ENCODE data around the gene PPP6R2. TPM values are rescaled to one million over a fixed set of nuclear protein-coding genes. Genes with fewer than 3 reads are reported as not detected.

PPP6R2 gene
- total RNA-seq, 1 experiment from 2014 or later: 42.6 TPM

DNA sequence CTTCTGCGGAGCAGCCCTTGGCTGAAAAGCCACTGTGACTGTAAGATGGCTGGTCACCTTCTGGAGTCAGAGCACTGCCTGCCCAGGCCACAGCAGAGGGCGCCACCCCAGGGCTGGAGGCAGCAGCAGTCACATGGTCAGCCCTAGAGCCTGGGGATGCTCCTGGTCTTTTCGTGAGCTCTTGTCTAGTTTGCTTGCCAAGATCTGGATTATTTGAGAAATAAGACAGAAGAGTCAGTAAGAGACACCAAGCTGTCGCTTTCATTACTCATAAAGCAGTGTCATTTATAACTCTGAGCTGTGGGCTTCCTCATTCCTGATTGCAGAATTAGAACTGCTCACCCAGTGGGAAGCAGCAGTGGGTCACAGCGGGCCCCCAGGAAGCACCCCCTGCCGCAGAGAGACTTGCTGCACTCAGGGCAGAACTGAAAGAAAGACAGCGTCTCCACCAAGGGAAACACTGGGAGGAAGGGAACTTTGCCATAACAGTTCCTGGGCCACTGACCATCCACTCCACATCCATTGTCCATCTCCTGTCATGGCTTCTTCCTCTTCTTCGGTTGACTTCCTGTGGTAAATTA, 56.7 kb downstream of the PPP6R2 start:
- no peaks in the 10 kb centered on the region; the same call in 1 of the 2 replicates for H3K79me2 ChIP-seq (ENCODE audit: insufficient read depth, low read length)
- Mint-ChIP-seq H3K4me3 (no peak overlapping the region), H3K36me3 (ENCODE audit: insufficient read depth in 1 of 3, low read depth in 3 of 3) (peaks cover 4 to 45% (median 14%) of the 10 kb centered on the region in 3 experiments; a peak in 5 of 7 replicates), H3K27ac (peak overlapping the region in 2 of 3 experiments; percentile 81 to 91; a peak in 3 of 7 replicates), H3K9me3 (no peaks in the 10 kb centered on the region; a peak in 1 of 5 replicates), H3K27me3 (ENCODE audit: low read depth) (no peaks in the 10 kb centered on the region), H3K4me1 (peaks cover 13 to 16% of the 10 kb centered on the region in 2 experiments)
- H2BK5ac ChIP-seq (ENCODE audit: insufficient read length, low read length): no peak overlapping the region
- H2BK120ac ChIP-seq (ENCODE audit: low read depth, low read length, poor library complexity, severe bottlenecking): no peak overlapping the region
- H3K4me2 ChIP-seq (ENCODE audit: insufficient read depth, insufficient read length, low read length): no peak overlapping the region
- no peak overlapping the region for H2BK15ac ChIP-seq (ENCODE audit: low read depth, low read length)
- H3K9ac ChIP-seq (ENCODE audit: extremely low read depth, insufficient read length, low read length): no peak overlapping the region
- H3K14ac ChIP-seq (ENCODE audit: insufficient read depth, low read length): no peak overlapping the region
- no peaks in the 10 kb centered on the region for H4K20me1 ChIP-seq (ENCODE audit: control insufficient read depth, insufficient read depth, insufficient read length)
- H3K18ac ChIP-seq (ENCODE audit: insufficient read length, low read depth, low read length): no peak overlapping the region
- H3K27me3 ChIP-seq (ENCODE audit: insufficient read depth, low read length): no peaks in the 10 kb centered on the region
- TF ChIP-seq, protein P1, sequence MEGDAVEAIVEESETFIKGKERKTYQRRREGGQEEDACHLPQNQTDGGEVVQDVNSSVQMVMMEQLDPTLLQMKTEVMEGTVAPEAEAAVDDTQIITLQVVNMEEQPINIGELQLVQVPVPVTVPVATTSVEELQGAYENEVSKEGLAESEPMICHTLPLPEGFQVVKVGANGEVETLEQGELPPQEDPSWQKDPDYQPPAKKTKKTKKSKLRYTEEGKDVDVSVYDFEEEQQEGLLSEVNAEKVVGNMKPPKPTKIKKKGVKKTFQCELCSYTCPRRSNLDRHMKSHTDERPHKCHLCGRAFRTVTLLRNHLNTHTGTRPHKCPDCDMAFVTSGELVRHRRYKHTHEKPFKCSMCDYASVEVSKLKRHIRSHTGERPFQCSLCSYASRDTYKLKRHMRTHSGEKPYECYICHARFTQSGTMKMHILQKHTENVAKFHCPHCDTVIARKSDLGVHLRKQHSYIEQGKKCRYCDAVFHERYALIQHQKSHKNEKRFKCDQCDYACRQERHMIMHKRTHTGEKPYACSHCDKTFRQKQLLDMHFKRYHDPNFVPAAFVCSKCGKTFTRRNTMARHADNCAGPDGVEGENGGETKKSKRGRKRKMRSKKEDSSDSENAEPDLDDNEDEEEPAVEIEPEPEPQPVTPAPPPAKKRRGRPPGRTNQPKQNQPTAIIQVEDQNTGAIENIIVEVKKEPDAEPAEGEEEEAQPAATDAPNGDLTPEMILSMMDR (conservative IDR thresholded peaks at IDR 0.05): peak; percentile 75
- H3K4me1 ChIP-seq (ENCODE audit: insufficient read depth, low read length): no peaks in the 10 kb centered on the region
- H3K56ac ChIP-seq (ENCODE audit: insufficient read length, low read depth, low read length): no peak overlapping the region
- H3K23ac ChIP-seq (ENCODE audit: insufficient read length, low read depth, low read length): no peak overlapping the region
- H3K9me3 ChIP-seq (ENCODE audit: control insufficient read depth, low read depth, low read length): no peaks in the 10 kb centered on the region
- H2BK12ac ChIP-seq (ENCODE audit: insufficient read length, low read depth, low read length): no peak overlapping the region
- peaks cover 2% of the 10 kb centered on the region for H3K79me1 ChIP-seq (ENCODE audit: insufficient read depth, low read depth, low read length, poor library complexity, severe bottlenecking)
- no peak overlapping the region for H3T11ph ChIP-seq (ENCODE audit: low read length)
- H3K27ac ChIP-seq (ENCODE audit: insufficient read length, low read depth, low read length): no peak overlapping the region
- no peak overlapping the region for H4K91ac ChIP-seq (ENCODE audit: insufficient read length, low read depth, low read length)
- no peak overlapping the region for H4K8ac ChIP-seq (replicated peaks; ENCODE audit: insufficient read length, low read depth, low read length)
- no peak overlapping the region for H2AK5ac ChIP-seq (ENCODE audit: insufficient read length, low read length)
- DNase-seq: peak; percentile 75
- H2BK20ac ChIP-seq (ENCODE audit: low read depth, low read length, poor library complexity, severe bottlenecking): no peak overlapping the region
- no CpG with 5 or more reads among the region's 8 CpGs for WGBS (ENCODE audit: extremely low coverage, insufficient read length, low lambda C conversion rate)
- H4K5ac ChIP-seq (ENCODE audit: insufficient read length, low read depth, low read length): no peak overlapping the region
- H3K4ac ChIP-seq (ENCODE audit: low read depth, low read length): no peak overlapping the region
- peaks cover 2% of the 10 kb centered on the region for H3K23me2 ChIP-seq (ENCODE audit: insufficient read length, low read depth, low read length, poor library complexity, severe bottlenecking)
- no peak overlapping the region for H2AFZ ChIP-seq (ENCODE audit: low read length)

All from H9 (cell line).